Neural progenitor cell (in vitro differentiated cells): Measurements from ENCODE around the gene CABYR. TPM values are rescaled to one million over a fixed set of nuclear protein-coding genes. Genes with fewer than 3 reads are reported as not detected.

Experiments
- DNase-seq: peaks from one replicate; pipeline ENCODE4 v3.0.0-alpha.2; 2016; ENCODE audit warnings: low spot score
- H2AFZ ChIP-seq: fragments of 200-600 bp; sonication (generic); replicated peaks from 2 replicates; pipeline ENCODE4 v1.6.1; 2016; ENCODE audit warnings: antibody characterized with exemption
- H3F3A ChIP-seq: fragments of 200-600 bp; sonication (generic); 2 replicates; pipeline ENCODE4 v1.6.1; 2016; ENCODE audit warnings: antibody characterized with exemption, low read depth
- H3K27ac ChIP-seq: fragments of 200-600 bp; sonication (generic); 2 replicates; pipeline ENCODE4 v1.5.1; 2016; ENCODE audit warnings: mild to moderate bottlenecking
- H3K27me3 ChIP-seq: fragments of 200-600 bp; sonication (generic); 2 replicates; pipeline ENCODE4 v1.6.1; 2016; ENCODE audit warnings: mild to moderate bottlenecking, moderate library complexity
- H3K36me3 ChIP-seq: fragments of 200-600 bp; sonication (generic); 2 replicates; pipeline ENCODE4 v1.5.1; 2016
- H3K4me1 ChIP-seq: fragments of 200-600 bp; sonication (generic); 2 replicates; pipeline ENCODE4 v1.6.1; 2016; ENCODE audit warnings: mixed run types
- H3K4me2 ChIP-seq: fragments of 200-600 bp; sonication (generic); 2 replicates; pipeline ENCODE4 v1.6.1; 2016
- H3K4me3 ChIP-seq: fragments of 200-600 bp; sonication (generic); 2 replicates; pipeline ENCODE4 v1.5.1; 2016
- H3K79me2 ChIP-seq: fragments of 200-600 bp; sonication (generic); 2 replicates; pipeline ENCODE4 v1.6.1; 2016; ENCODE audit warnings: low read depth
- H3K9ac ChIP-seq: fragments of 200-600 bp; sonication (generic); 2 replicates; pipeline ENCODE4 v1.6.1; 2016
- H3K9me3 ChIP-seq: fragments of 200-600 bp; sonication (generic); 2 replicates; pipeline ENCODE4 v1.5.1; 2016; ENCODE audit warnings: low read depth
- H4K20me1 ChIP-seq: fragments of 200-600 bp; sonication (generic); 2 replicates; pipeline ENCODE4 v1.6.1; 2016; ENCODE audit warnings: low read depth
- H3K27ac Mint-ChIP-seq: 3 replicates; pipeline ENCODE4 v1.8.0; 2021; ENCODE audit warnings: mixed read lengths
- H3K27me3 Mint-ChIP-seq: 2 replicates; pipeline ENCODE4 v1.8.0; 2022; ENCODE audit warnings: low read depth, mild to moderate bottlenecking, inconsistent platforms, moderate library complexity, mixed read lengths; ENCODE audit not compliant: insufficient read depth
- H3K36me3 Mint-ChIP-seq: 3 replicates; pipeline ENCODE4 v1.8.0; 2021; ENCODE audit warnings: mixed read lengths
- H3K4me1 Mint-ChIP-seq: 3 replicates; pipeline ENCODE4 v1.8.0; 2021; ENCODE audit warnings: mixed read lengths
- H3K4me3 Mint-ChIP-seq: 3 replicates; pipeline ENCODE4 v1.8.0; 2021; ENCODE audit warnings: mild to moderate bottlenecking, moderate library complexity, mixed read lengths
- H3K9me3 Mint-ChIP-seq: 3 replicates; pipeline ENCODE4 v1.8.0; 2020; ENCODE audit warnings: mixed read lengths
- CTCF ChIP-seq: fragments of 200-600 bp; sonication (generic); IDR thresholded peaks from 2 replicates; pipeline ENCODE4 v1.5.1; 2017; ENCODE audit warnings: antibody characterized with exemption, mild to moderate bottlenecking
- EZH2 ChIP-seq: fragments of 200-600 bp; sonication (generic); IDR thresholded peaks from 2 replicates; pipeline ENCODE4 v1.6.1; 2017; ENCODE audit warnings: antibody characterized with exemption, mild to moderate bottlenecking, moderate library complexity
- EZH2phosphoT487 ChIP-seq: fragments of 200-600 bp; sonication (generic); IDR thresholded peaks from 2 replicates; pipeline ENCODE4 v1.6.1; 2017; ENCODE audit warnings: antibody characterized with exemption
- total RNA-seq: library from RNA; depleted of rRNA; stranded (reverse); fragments of >200 nt; gene quantifications from 2 replicates; pipeline ENCODE4 v1.2.3, GENCODE V29; 2015; ENCODE audit warnings: low replicate concordance

CABYR gene
- total RNA-seq, 1 donor from 2014 or later, result 12.0 TPM

DNA sequence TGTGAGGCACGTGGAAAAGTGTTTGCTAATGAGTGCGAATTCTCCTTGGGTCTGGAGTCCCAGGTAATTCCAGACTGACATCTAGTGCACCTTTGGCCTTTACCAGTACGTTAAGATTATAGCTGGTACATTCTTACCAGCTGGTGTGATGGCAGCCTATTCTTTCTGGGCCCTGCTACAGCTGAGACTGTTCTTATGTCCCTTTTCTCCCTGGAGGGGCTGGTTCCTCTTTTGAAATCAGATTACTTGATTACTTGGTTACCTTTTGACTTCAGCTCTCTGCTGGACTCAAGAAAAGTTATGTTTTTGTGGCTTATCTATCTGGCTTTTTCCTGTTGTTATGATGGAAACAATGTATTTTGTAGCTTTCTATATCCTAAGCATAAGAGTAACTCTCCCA, 14.5 kb downstream of the CABYR start:
- Histone ChIP-seq H3K79me2 (no peaks in the 10 kb centered on the region), H3K9ac (no peak overlapping the region), H3K27me3 (no peaks in the 10 kb centered on the region), H3K27ac (no peak overlapping the region), H3K4me3 (no peak overlapping the region), H2AFZ (no peak overlapping the region), H3K36me3 (peaks cover 5% of the 10 kb centered on the region), H3K9me3 (no peaks in the 10 kb centered on the region), H3F3A (no peaks in the 10 kb centered on the region), H4K20me1 (no peaks in the 10 kb centered on the region), H3K4me2 (no peak overlapping the region), H3K4me1 (no peaks in the 10 kb centered on the region)
- peaks cover 6% of the 10 kb centered on the region for H3K27me3 Mint-ChIP-seq
- H3K4me1 Mint-ChIP-seq, result no peaks in the 10 kb centered on the region
- H3K9me3 Mint-ChIP-seq, result no peaks in the 10 kb centered on the region
- no peak overlapping the region for H3K27ac Mint-ChIP-seq
- TF ChIP-seq EZH2phosphoT487 (no peak), CTCF (no peak), EZH2 (no peak)
- H3K36me3 Mint-ChIP-seq, result peaks cover 22% of the 10 kb centered on the region
- H3K4me3 Mint-ChIP-seq, result no peak overlapping the region
- no peak for DNase-seq

- Mint-ChIP-seq H3K36me3 (peaks cover 22% of the 10 kb centered on the region), H3K27ac (no peak overlapping the region), H3K9me3 (no peaks in the 10 kb centered on the region), H3K4me3 (no peak overlapping the region), H3K4me1 (no peaks in the 10 kb centered on the region), H3K27me3 (peaks cover 4% of the 10 kb centered on the region)
- Histone ChIP-seq H3K9ac (no peak overlapping the region), H3K79me2 (no peaks in the 10 kb centered on the region), H2AFZ (no peak overlapping the region), H3K27me3 (no peaks in the 10 kb centered on the region), H3K4me2 (no peak overlapping the region), H3K4me3 (no peak overlapping the region), H3K9me3 (no peaks in the 10 kb centered on the region), H3K36me3 (no peaks in the 10 kb centered on the region), H3K27ac (no peak overlapping the region), H4K20me1 (no peaks in the 10 kb centered on the region), H3K4me1 (no peaks in the 10 kb centered on the region), H3F3A (no peaks in the 10 kb centered on the region)
- no peak for DNase-seq
- TF ChIP-seq EZH2, result no peak
- TF ChIP-seq CTCF, result no peak
Measured at GRCh38 chr18:24157855-24158254, 19.0 kb downstream of the CABYR start.

GRCh38 chr18:24160086-24160485, 21.2 kb downstream of the CABYR start:
- H3K36me3 ChIP-seq, result no peaks in the 10 kb centered on the region
- TF ChIP-seq CTCF (no peak), EZH2phosphoT487 (no peak), EZH2 (no peak)
- H3K79me2 ChIP-seq, result no peaks in the 10 kb centered on the region
- Mint-ChIP-seq H3K27ac (no peak overlapping the region), H3K27me3 (peaks cover 4% of the 10 kb centered on the region), H3K4me3 (no peak overlapping the region), H3K9me3 (no peaks in the 10 kb centered on the region), H3K36me3 (peaks cover 30% of the 10 kb centered on the region), H3K4me1 (no peaks in the 10 kb centered on the region)
- H3K4me2 ChIP-seq, result no peak overlapping the region
- no peaks in the 10 kb centered on the region for H3F3A ChIP-seq
- H3K27ac ChIP-seq, result no peak overlapping the region
- no peak for DNase-seq
- no peaks in the 10 kb centered on the region for H3K9me3 ChIP-seq
- no peaks in the 10 kb centered on the region for H3K4me1 ChIP-seq
- H3K9ac ChIP-seq, result no peak overlapping the region
- no peak overlapping the region for H2AFZ ChIP-seq
- no peak overlapping the region for H3K4me3 ChIP-seq
- H4K20me1 ChIP-seq, result no peaks in the 10 kb centered on the region
- no peaks in the 10 kb centered on the region for H3K27me3 ChIP-seq

DNA sequence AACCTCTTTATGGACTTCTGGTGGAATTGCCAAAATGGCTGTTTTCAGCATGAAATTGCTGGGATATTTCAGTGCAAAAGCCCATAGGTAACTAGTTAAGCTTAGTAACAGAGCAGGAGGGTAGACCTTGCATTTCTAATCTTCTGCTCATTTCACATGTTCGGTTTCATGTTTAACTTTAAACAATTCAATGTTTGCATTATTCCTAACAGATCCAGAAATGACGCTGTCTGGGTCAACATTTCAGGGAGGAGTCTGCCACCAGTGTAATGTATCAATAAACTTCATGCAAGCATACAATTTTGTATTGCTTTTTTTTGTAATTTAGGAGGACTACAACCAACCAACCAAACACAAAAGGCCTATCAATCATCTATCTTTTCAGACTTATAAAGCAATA, 22.4 kb downstream of the CABYR start:
- Mint-ChIP-seq H3K4me3 (no peak overlapping the region), H3K9me3 (no peaks in the 10 kb centered on the region), H3K27ac (no peak overlapping the region), H3K36me3 (peaks cover 30% of the 10 kb centered on the region), H3K4me1 (no peaks in the 10 kb centered on the region), H3K27me3 (peaks cover 4% of the 10 kb centered on the region)
- no peak overlapping the region for H3K27ac ChIP-seq
- DNase-seq, result no peak
- H4K20me1 ChIP-seq, result no peaks in the 10 kb centered on the region
- no peaks in the 10 kb centered on the region for H3K36me3 ChIP-seq
- no peaks in the 10 kb centered on the region for H3K27me3 ChIP-seq
- no peak overlapping the region for H3K9ac ChIP-seq
- no peaks in the 10 kb centered on the region for H3F3A ChIP-seq
- H3K9me3 ChIP-seq, result no peaks in the 10 kb centered on the region
- no peak overlapping the region for H3K4me3 ChIP-seq
- no peaks in the 10 kb centered on the region for H3K79me2 ChIP-seq
- H3K4me2 ChIP-seq, result no peak overlapping the region
- H2AFZ ChIP-seq, result no peak overlapping the region
- H3K4me1 ChIP-seq, result no peaks in the 10 kb centered on the region
- TF ChIP-seq CTCF, result no peak
- no peak for TF ChIP-seq EZH2phosphoT487
- TF ChIP-seq EZH2, result no peak
